ENCODE results near the gene PRKCA. TPM values are rescaled to one million over a fixed set of nuclear protein-coding genes. Genes with fewer than 3 reads are reported as not detected.

Gene PRKCA
- total RNA-seq, 1 donor from 2014 or later: 80.1 TPM

GRCh38 chr17:66387392-66387981, 85.1 kb downstream of the PRKCA start:
- Mint-ChIP-seq H3K4me1 (ENCODE audit: unreplicated experiment) (peaks cover 31% of the 10 kb centered on the region), H3K9me3 (ENCODE audit: unreplicated experiment) (no peaks in the 10 kb centered on the region), H3K4me3 (ENCODE audit: unreplicated experiment) (no peak overlapping the region), H3K27ac (ENCODE audit: unreplicated experiment) (peak overlapping the region; percentile 69), H3K27me3 (ENCODE audit: unreplicated experiment) (no peaks in the 10 kb centered on the region), H3K36me3 (ENCODE audit: unreplicated experiment) (peaks cover 12% of the 10 kb centered on the region)
- DNase-seq (ENCODE audit: extremely low spot score, unreplicated experiment): no peak
- TF ChIP-seq CTCF (IDR thresholded peaks at IDR 0.05): no peak

- no peaks in the 10 kb centered on the region for H3K9me3 Mint-ChIP-seq (ENCODE audit: unreplicated experiment)
- H3K27ac Mint-ChIP-seq (ENCODE audit: unreplicated experiment): no peak overlapping the region
- no peaks in the 10 kb centered on the region for H3K27me3 Mint-ChIP-seq (ENCODE audit: unreplicated experiment)
- peaks cover 10% of the 10 kb centered on the region for H3K36me3 Mint-ChIP-seq (ENCODE audit: unreplicated experiment)
- DNase-seq (ENCODE audit: extremely low spot score, unreplicated experiment): no peak
- H3K4me1 Mint-ChIP-seq (ENCODE audit: unreplicated experiment): peaks cover 20% of the 10 kb centered on the region
- H3K4me3 Mint-ChIP-seq (ENCODE audit: unreplicated experiment): no peak overlapping the region
- no peak for TF ChIP-seq CTCF (IDR thresholded peaks at IDR 0.05)
Observed at GRCh38 chr17:66392783-66393437, 90.5 kb downstream of the PRKCA start.

GRCh38 chr17:66395961-66396360, 93.5 kb downstream of the PRKCA start:
- Mint-ChIP-seq H3K27me3 (ENCODE audit: unreplicated experiment) (no peaks in the 10 kb centered on the region), H3K4me1 (ENCODE audit: unreplicated experiment) (peaks cover 20% of the 10 kb centered on the region), H3K4me3 (ENCODE audit: unreplicated experiment) (no peak overlapping the region), H3K27ac (ENCODE audit: unreplicated experiment) (no peak overlapping the region), H3K36me3 (ENCODE audit: unreplicated experiment) (peaks cover 3% of the 10 kb centered on the region), H3K9me3 (ENCODE audit: unreplicated experiment) (no peaks in the 10 kb centered on the region)
- no peak for DNase-seq (ENCODE audit: extremely low spot score, unreplicated experiment)
- no peak for TF ChIP-seq CTCF (IDR thresholded peaks at IDR 0.05)

- Mint-ChIP-seq H3K4me3 (ENCODE audit: unreplicated experiment) (no peak overlapping the region), H3K4me1 (ENCODE audit: unreplicated experiment) (peaks cover 17% of the 10 kb centered on the region), H3K27me3 (ENCODE audit: unreplicated experiment) (no peaks in the 10 kb centered on the region), H3K27ac (ENCODE audit: unreplicated experiment) (no peak overlapping the region), H3K9me3 (ENCODE audit: unreplicated experiment) (no peaks in the 10 kb centered on the region), H3K36me3 (ENCODE audit: unreplicated experiment) (peaks cover 5% of the 10 kb centered on the region)
- DNase-seq (ENCODE audit: extremely low spot score, unreplicated experiment): no peak
- no peak for TF ChIP-seq CTCF (IDR thresholded peaks at IDR 0.05)
Observed at GRCh38 chr17:66397486-66397885, 95.1 kb downstream of the PRKCA start.

- Mint-ChIP-seq H3K4me1 (ENCODE audit: unreplicated experiment) (peaks cover 17% of the 10 kb centered on the region), H3K27me3 (ENCODE audit: unreplicated experiment) (no peaks in the 10 kb centered on the region), H3K9me3 (ENCODE audit: unreplicated experiment) (no peaks in the 10 kb centered on the region), H3K36me3 (ENCODE audit: unreplicated experiment) (peaks cover 5% of the 10 kb centered on the region), H3K27ac (ENCODE audit: unreplicated experiment) (no peak overlapping the region), H3K4me3 (ENCODE audit: unreplicated experiment) (no peak overlapping the region)
- no peak for DNase-seq (ENCODE audit: extremely low spot score, unreplicated experiment)
- no peak for TF ChIP-seq CTCF (IDR thresholded peaks at IDR 0.05)
Observed at GRCh38 chr17:66398059-66398458, 95.6 kb downstream of the PRKCA start.

Measured in osteocyte (in vitro differentiated cells).